DOHH2 (cell line): ENCODE results near the gene HTR2C.

Experiments used
- H3F3A ChIP-seq: fragments of 200-600 bp; sonication (generic), shearing (Covaris generic); 2 replicates; pipeline ENCODE4 v1.6.0; 2016; ENCODE audit warnings: antibody characterized with exemption, mild to moderate bottlenecking; ENCODE audit not compliant: control insufficient read depth, insufficient read depth
- H3K27ac ChIP-seq: fragments of 200-600 bp; sonication (generic); 2 replicates; pipeline ENCODE4 v1.5.1; 2014; ENCODE audit warnings: low read depth, mild to moderate bottlenecking, low read length, moderate library complexity
- H3K27me3 ChIP-seq: fragments of 200-600 bp; sonication (generic); 2 replicates; pipeline ENCODE4 v1.6.1; 2014; ENCODE audit warnings: mild to moderate bottlenecking, low read length, mixed read lengths; ENCODE audit not compliant: control insufficient read depth
- H3K36me3 ChIP-seq: fragments of 200-600 bp; sonication (generic); 2 replicates; pipeline ENCODE4 v1.6.1; 2014; ENCODE audit warnings: mild to moderate bottlenecking, low read length, moderate library complexity, mixed read lengths; ENCODE audit not compliant: control insufficient read depth
- H3K4me1 ChIP-seq: fragments of 200-600 bp; sonication (generic); 2 replicates; pipeline ENCODE4 v1.6.1; 2014; ENCODE audit warnings: mild to moderate bottlenecking, low read length, mixed read lengths; ENCODE audit not compliant: control insufficient read depth
- H3K4me2 ChIP-seq: fragments of 200-600 bp; sonication (generic); 2 replicates; pipeline ENCODE4 v1.6.0; 2014; ENCODE audit warnings: mild to moderate bottlenecking, low read length, moderate library complexity
- H3K4me3 ChIP-seq: fragments of 200-600 bp; sonication (generic); 2 replicates; pipeline ENCODE4 v1.5.1; 2014; ENCODE audit warnings: mild to moderate bottlenecking, low read length, mixed read lengths
- H3K79me2 ChIP-seq: fragments of 200-600 bp; sonication (generic); 2 replicates; pipeline ENCODE4 v1.6.1; 2014; ENCODE audit warnings: mild to moderate bottlenecking, low read length, mixed read lengths; ENCODE audit not compliant: control insufficient read depth
- H3K9me2 ChIP-seq: fragments of 200-600 bp; sonication (generic); replicated peaks from 2 replicates; pipeline ENCODE4 v1.6.1; 2014; ENCODE audit warnings: mild to moderate bottlenecking, low read length, mixed read lengths; ENCODE audit not compliant: control insufficient read depth
- H3K9me3 ChIP-seq: fragments of 200-600 bp; sonication (generic); 2 replicates; pipeline ENCODE4 v1.6.1; 2014; ENCODE audit warnings: antibody characterized with exemption, low read length, mixed read lengths; ENCODE audit not compliant: control insufficient read depth, insufficient read depth
- H4K20me1 ChIP-seq: fragments of 200-600 bp; sonication (generic); 2 replicates; pipeline ENCODE4 v1.6.0; 2014; ENCODE audit warnings: low read depth, mild to moderate bottlenecking, antibody characterized with exemption, low read length, moderate library complexity; ENCODE audit not compliant: control insufficient read depth, insufficient read depth
- EZH2phosphoT487 ChIP-seq: fragments of 200-600 bp; sonication (generic); IDR thresholded peaks from 2 replicates; pipeline ENCODE4 v1.6.1; 2017; ENCODE audit warnings: borderline replicate concordance, mild to moderate bottlenecking, antibody characterized with exemption, low read length, moderate library complexity, mixed read lengths
- TF ChIP-seq, protein P1 (sequence below): fragments of 200-600 bp; sonication (generic); IDR thresholded peaks from one replicate; pipeline ENCODE4 v1.5.1; 2014; ENCODE audit warnings: antibody characterized with exemption, mild to moderate bottlenecking, low read depth, low read length; ENCODE audit not compliant: poor library complexity, severe bottlenecking

The HTR2C gene

DNA sequence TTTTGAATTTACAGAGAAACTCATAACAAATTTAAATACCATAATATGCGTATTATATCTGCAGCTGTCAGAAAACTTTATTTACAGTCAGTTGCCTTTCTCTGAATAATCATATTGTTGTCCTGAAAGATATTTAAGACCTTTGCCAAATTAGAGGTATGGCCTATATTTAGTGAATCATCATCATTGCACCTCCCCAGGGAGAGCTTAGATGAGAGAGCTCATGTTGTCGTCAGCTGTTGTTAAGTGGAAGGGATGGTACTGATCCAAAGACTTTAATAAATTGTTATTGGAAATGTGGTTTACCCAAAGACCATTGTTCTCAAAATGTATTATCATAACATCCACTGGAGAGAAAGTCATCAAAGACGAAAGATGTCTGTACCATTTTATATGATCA, 128.6 kb downstream of the HTR2C start:
- Histone ChIP-seq H3K36me3 (no peaks in the 10 kb centered on the region), H3K4me2 (no peak overlapping the region), H3F3A (no peaks in the 10 kb centered on the region), H3K27me3 (no peaks in the 10 kb centered on the region), H3K27ac (no peak overlapping the region), H3K9me2 (no peaks in the 10 kb centered on the region), H3K4me3 (no peak overlapping the region), H3K9me3 (no peaks in the 10 kb centered on the region), H3K4me1 (no peaks in the 10 kb centered on the region), H4K20me1 (no peaks in the 10 kb centered on the region), H3K79me2 (no peaks in the 10 kb centered on the region)
- TF ChIP-seq EZH2phosphoT487, result no peak
- TF ChIP-seq, protein P1, sequence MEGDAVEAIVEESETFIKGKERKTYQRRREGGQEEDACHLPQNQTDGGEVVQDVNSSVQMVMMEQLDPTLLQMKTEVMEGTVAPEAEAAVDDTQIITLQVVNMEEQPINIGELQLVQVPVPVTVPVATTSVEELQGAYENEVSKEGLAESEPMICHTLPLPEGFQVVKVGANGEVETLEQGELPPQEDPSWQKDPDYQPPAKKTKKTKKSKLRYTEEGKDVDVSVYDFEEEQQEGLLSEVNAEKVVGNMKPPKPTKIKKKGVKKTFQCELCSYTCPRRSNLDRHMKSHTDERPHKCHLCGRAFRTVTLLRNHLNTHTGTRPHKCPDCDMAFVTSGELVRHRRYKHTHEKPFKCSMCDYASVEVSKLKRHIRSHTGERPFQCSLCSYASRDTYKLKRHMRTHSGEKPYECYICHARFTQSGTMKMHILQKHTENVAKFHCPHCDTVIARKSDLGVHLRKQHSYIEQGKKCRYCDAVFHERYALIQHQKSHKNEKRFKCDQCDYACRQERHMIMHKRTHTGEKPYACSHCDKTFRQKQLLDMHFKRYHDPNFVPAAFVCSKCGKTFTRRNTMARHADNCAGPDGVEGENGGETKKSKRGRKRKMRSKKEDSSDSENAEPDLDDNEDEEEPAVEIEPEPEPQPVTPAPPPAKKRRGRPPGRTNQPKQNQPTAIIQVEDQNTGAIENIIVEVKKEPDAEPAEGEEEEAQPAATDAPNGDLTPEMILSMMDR, result no peak

DNA sequence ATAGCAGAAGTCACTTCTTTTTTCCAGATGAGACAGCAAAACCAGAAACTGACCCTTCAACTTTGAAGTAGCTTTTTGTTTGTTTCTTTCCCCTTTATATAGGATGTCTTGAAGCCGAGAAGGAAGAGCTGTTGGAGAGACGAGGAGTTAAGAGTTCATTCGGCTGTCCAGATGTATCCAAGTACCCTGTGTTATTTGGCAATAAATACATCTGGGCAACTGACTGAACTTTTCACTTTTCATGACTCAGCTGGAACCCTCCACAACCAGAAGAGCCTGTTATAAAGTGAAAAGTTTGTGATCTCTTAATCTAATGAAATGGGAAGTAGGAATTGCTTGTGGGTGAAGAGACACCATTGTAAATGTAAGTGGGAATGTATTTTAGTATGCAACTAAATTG, 131.2 kb downstream of the HTR2C start:
- H3K79me2 ChIP-seq, result no peaks in the 10 kb centered on the region
- H3K27ac ChIP-seq, result no peak overlapping the region
- H3K36me3 ChIP-seq, result no peaks in the 10 kb centered on the region
- H3F3A ChIP-seq, result no peaks in the 10 kb centered on the region
- H4K20me1 ChIP-seq, result no peaks in the 10 kb centered on the region
- no peaks in the 10 kb centered on the region for H3K9me3 ChIP-seq
- H3K4me1 ChIP-seq, result no peaks in the 10 kb centered on the region
- no peaks in the 10 kb centered on the region for H3K27me3 ChIP-seq
- H3K4me3 ChIP-seq, result no peak overlapping the region
- TF ChIP-seq EZH2phosphoT487, result no peak
- no peaks in the 10 kb centered on the region for H3K9me2 ChIP-seq
- no peak overlapping the region for H3K4me2 ChIP-seq

DNA sequence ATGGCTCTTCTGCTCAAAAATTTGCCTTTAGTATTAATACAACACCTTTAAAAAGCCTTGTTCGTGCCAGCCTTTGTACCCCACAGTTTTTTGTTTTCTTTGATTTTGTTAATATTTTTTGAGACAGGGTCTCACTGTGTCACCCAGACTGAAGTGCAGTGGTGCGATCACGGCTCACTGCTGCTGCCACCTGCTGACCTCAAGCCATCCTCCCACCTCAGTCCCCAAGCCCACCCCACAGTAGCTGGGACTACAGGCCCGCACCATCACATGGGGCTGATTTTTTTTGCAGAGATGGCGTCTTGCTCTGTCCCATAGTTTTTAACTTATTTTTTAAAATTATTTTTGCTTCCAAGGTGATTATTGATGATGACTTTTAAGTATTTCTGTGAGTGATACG, 134.0 kb downstream of the HTR2C start:
- Histone ChIP-seq H4K20me1 (no peaks in the 10 kb centered on the region), H3K9me2 (no peaks in the 10 kb centered on the region), H3K9me3 (no peaks in the 10 kb centered on the region)

DNA sequence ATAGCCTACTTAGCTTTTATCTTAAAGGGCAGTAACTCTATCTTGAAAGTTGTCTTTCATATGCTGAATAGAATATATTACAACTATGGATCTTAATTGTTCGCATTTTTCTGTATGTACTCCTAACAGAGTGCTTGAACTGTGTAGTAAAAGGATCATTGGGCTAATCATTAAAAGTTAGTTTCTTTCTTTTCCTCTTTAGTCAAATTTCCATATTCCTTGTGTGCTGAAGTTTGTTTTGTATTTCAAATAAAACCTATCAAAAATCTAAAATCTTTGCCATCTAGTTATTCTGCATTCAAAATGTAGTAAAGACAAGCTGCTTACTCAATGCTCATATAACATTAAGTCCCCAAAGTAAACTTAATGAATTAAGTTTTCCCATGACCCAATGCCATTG, 182.7 kb downstream of the HTR2C start:
- Histone ChIP-seq H3K4me1 (no peaks in the 10 kb centered on the region), H3K9me2 (no peaks in the 10 kb centered on the region), H3K9me3 (no peaks in the 10 kb centered on the region), H4K20me1 (no peaks in the 10 kb centered on the region), H3K4me3 (no peak overlapping the region), H3K79me2 (no peaks in the 10 kb centered on the region), H3F3A (no peaks in the 10 kb centered on the region), H3K27me3 (no peaks in the 10 kb centered on the region), H3K36me3 (no peaks in the 10 kb centered on the region), H3K27ac (no peak overlapping the region), H3K4me2 (no peak overlapping the region)
- TF ChIP-seq EZH2phosphoT487, result no peak
- TF ChIP-seq, protein P1, result no peak

More for the DNA sequence above, 134.0 kb downstream of the HTR2C start:
- no peak overlapping the region for H3K4me2 ChIP-seq
- no peak overlapping the region for H3K27ac ChIP-seq
- no peaks in the 10 kb centered on the region for H3F3A ChIP-seq
- TF ChIP-seq EZH2phosphoT487, result no peak
- TF ChIP-seq, protein P1, result peak; percentile 34
- no peaks in the 10 kb centered on the region for H3K27me3 ChIP-seq
- no peaks in the 10 kb centered on the region for H3K79me2 ChIP-seq
- H3K4me1 ChIP-seq, result no peaks in the 10 kb centered on the region
- H3K4me3 ChIP-seq, result no peak overlapping the region
- no peaks in the 10 kb centered on the region for H3K36me3 ChIP-seq
